GM08714 (cell line): ENCODE results near the gene DNASE1L3.
"Not testable (repeated sequence)": the region's sequence is repeated elsewhere in the genome, so short reads cannot be mapped to it uniquely, and the experiment has no call there.

ENCODE experiments used
- H3K4me3 ChIP-seq: fragments of 200-500 bp; sonication (Bioruptor generic); 2 replicates; pipeline ENCODE4 v1.5.1; 2014; ENCODE audit warnings: mild to moderate bottlenecking, low read length, inconsistent platforms
- ZNF274 ChIP-seq: IDR thresholded peaks from 2 replicates; pipeline ENCODE4 v1.6.1; 2012; ENCODE audit warnings: mild to moderate bottlenecking, low read depth, low read length

Gene DNASE1L3, protein sequence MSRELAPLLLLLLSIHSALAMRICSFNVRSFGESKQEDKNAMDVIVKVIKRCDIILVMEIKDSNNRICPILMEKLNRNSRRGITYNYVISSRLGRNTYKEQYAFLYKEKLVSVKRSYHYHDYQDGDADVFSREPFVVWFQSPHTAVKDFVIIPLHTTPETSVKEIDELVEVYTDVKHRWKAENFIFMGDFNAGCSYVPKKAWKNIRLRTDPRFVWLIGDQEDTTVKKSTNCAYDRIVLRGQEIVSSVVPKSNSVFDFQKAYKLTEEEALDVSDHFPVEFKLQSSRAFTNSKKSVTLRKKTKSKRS

DNA sequence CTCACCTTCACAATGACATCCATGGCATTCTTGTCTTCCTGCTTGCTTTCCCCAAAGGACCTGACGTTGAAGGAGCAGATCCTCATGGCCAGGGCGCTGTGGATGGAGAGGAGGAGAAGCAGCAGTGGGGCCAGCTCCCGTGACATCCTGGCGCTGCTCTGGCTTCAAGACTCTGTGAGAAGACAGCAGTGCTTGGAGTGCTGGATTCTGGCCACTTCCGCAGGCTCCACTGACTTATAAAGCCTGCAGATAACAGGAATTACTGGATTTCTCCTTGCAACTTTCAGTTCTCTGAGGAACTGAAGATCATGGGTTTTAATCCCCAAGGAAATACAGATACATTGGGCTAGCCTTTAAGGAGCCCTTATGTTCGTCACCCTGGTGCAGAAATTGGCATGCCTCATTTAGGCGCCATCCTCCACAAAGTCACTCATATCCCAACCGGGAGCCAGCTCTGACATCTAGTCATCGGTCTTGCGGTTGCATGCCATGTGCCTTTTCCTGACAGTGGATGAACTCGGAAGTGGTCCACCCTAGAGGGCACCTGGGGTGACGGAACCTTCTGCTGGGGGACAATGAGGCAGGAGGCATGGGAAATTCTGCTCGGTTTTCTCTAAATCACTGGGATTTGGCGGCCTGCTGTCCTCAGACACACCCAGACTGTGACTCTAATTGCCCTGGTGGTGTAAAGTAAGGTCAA, at the start of gene DNASE1L3:
Gene DNASE1L3 (minus strand): TSS at position 212 of the 700 bp plus-strand sequence. CDS start 66 bp downstream, at position 146.
- no peak for TF ChIP-seq ZNF274

DNA sequence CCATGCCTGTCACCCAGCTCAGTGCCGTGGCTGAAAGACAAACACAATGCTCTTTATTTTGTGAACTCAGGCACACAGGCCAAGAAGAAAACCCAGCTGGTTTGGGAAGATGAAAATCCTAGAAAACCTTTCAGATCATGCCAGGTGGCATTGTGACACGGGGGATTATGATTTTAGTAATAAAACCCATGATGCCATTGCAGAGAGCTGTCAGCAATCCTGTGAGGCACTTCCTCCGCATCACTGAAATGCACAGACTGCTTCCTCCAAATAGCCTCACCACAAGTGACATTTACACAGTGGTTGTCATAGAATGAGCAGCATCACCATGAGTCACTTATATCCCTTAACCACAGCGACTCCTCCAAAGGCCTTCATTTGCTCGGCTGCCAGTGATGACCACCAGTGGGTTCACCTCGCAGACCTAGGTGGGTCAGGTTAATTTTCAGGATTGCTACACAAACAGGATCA, 49.5 kb upstream of the DNASE1L3 start:
- H3K4me3 ChIP-seq = no peak overlapping the region

More for the DNA sequence above, at the start of gene DNASE1L3:
- H3K4me3 ChIP-seq = no peak within 1 kb of the TSS

DNA sequence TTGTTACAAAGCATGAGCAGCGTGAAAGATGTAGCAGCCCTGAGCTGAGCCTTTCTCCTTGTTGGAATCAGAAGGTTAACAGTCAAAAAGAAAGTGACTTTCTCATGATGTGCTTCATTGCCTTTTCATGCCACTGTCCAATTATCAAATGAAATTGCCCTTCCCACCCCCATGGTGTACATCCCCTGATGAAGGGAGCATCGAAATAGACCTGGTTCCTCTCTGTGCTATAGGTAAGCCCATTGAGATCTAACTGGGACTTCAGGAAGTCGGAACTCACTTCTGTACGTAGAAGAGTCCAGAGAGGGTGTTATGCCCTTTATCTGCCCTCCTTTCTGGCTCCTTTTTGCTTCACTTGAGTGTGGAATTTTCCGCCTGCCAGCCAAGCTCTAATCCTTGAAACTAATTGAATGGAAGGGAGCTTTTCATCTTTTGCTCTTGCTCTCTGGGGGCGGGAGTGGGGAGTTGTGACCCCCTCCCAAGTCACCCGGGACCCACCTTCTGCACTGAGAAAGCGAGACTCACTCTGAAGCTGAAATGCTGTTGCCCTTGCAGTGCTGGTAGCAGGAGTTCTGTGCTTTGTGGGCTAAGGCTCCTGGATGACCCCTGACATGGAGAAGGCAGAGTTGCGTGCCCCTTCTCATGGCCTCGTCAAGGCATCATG, 47.8 kb upstream of the DNASE1L3 start:
- no peak for TF ChIP-seq ZNF274
- no peak overlapping the region for H3K4me3 ChIP-seq

More for the DNA sequence above, 49.5 kb upstream of the DNASE1L3 start:
- TF ChIP-seq ZNF274 = no peak

DNA sequence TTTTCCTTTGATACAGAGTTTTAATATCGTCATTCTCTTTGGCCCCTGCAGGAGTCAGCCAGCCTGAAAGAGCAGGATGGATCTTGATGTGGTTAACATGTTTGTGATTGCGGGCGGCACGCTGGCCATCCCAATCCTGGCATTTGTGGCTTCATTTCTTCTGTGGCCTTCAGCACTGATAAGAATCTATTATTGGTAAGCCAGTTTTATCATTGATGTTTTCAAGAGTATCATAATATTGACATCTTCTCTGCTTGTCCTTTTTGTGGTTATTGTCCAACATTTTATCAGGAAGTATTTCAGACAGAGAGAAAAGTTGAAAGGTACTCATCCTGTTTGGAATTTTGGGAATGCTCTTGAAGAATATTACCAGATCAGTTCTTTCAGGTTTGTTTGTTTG, 45.7 kb upstream of the DNASE1L3 start:
- no peak for TF ChIP-seq ZNF274
- no peak overlapping the region for H3K4me3 ChIP-seq

DNA sequence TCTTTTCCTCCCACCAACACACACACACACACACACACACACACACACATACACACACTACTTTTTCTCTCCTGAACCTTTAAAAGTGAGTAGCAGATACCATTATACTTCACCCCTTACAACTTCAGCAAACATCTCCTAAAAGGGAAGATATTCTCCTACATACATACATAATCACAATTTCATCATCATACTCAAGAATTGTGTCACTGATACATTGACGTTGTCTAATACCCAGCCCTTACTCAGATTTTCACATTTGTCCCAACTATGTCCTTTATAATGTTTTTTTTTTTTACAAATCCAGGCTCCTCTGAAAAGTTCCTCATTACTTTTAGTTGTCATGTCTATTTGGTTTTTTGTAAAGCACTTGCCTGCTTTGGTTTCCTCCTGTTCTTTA, 45.3 kb upstream of the DNASE1L3 start:
- H3K4me3 ChIP-seq = no peak overlapping the region
- TF ChIP-seq ZNF274 = no peak

DNA sequence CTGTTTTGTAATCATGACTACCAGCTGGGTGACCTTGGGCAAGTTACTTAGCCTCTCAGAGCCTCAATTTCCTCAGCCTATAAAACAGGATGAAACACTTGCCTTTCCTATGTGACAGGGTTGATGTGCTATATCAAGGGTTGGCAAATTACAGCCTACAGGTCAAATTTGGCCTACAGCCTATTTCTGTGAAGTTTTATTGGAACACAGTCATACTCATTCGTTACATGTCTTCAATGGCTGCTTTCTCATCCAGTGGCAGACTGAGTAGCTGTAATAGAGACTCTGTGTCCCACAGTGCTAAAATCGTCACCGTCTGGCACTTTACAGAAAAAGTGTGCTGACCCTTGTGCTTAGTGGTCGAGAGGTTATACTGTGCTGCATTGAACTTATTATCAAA, 43.4 kb upstream of the DNASE1L3 start:
- TF ChIP-seq ZNF274 = no peak
- H3K4me3 ChIP-seq = no peak overlapping the region

DNA sequence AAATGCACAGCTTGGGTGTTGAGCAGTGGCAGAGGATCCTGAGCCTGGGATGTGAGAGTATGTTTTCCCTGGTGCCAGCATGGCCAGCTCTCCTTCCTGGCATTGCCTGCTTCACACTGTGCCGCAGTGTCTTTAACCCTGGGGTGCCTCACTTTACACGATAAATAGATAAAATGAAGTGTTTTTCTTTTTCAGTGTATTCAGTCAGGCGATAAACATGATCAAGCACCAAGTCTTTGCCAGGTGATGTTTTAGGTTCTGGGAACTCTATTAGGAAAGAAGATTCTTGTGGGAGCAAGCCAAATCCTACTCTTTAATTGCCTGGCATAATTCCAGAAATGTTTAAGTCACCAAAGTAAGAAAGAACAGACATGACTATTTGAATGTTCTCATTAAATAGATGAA, 40.9 kb upstream of the DNASE1L3 start:
- no peak for TF ChIP-seq ZNF274

DNA sequence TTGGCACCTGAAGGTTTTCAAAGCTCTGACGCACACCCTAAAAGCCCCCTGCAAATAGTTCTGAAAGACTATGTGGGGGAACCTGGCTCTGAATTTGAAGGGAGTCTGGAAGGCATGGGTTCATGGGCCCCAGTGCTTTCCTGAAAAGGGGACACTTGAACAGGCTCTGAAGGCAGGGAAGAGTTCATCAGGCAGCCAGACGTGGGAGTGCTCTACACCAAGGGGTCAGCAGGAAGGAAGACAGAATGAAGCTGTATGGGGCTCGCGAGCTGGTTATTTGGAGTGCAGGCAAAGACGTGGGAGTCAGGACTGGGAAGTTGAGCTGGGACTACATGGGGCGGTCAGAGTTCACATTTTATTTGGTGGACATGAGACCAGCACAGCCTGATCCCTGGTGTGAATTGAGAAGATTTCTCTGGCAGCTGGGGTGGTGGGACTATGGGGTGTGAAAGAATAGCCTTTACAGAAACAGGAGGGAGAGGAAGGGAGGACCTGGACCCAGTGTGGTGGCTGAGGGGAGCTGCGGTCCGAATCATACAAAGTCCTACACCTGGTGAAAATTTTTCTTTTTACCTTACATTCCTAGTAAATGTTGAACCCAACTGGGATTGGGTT, 39.4 kb upstream of the DNASE1L3 start:
- no peak for TF ChIP-seq ZNF274
- H3K4me3 ChIP-seq = no peak overlapping the region

More for the DNA sequence above, 40.9 kb upstream of the DNASE1L3 start:
- H3K4me3 ChIP-seq = no peak overlapping the region

DNA sequence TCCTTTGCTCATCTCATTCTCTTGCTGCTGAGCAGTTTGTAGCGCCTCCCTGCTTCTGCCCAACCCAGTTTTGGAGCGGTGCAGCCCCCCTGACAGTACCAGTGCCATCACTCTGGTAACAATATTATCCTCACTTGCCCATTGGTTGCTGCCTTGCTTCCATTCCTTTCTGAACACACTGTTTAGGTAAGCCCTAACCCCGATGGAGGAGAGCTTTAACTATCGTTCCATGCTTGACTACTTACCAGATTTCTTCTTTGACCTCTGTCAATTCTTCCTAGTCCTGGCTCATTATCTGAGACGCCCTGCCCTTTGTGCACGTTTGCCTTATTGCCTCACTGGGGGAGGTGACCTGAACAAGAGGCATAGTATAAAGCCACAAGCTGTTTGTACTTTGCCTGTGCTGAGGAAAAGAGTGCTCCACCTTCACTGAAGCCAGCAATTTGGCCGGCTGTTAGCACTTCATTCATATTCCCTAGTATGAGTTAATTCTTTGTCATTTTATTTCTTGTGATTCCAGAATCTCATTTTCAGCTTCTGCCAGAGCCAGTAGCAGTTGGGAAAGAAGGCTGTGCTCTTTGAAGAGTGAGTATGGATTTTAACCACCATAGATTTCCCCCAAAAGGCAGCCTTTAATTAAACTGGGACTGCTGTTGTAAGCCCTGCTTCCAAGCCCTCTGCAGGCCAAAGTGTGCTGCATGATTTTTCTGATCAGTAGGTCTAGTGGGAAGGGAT, 38.8 kb upstream of the DNASE1L3 start:
- no peak for TF ChIP-seq ZNF274
- no peak overlapping the region for H3K4me3 ChIP-seq

DNA sequence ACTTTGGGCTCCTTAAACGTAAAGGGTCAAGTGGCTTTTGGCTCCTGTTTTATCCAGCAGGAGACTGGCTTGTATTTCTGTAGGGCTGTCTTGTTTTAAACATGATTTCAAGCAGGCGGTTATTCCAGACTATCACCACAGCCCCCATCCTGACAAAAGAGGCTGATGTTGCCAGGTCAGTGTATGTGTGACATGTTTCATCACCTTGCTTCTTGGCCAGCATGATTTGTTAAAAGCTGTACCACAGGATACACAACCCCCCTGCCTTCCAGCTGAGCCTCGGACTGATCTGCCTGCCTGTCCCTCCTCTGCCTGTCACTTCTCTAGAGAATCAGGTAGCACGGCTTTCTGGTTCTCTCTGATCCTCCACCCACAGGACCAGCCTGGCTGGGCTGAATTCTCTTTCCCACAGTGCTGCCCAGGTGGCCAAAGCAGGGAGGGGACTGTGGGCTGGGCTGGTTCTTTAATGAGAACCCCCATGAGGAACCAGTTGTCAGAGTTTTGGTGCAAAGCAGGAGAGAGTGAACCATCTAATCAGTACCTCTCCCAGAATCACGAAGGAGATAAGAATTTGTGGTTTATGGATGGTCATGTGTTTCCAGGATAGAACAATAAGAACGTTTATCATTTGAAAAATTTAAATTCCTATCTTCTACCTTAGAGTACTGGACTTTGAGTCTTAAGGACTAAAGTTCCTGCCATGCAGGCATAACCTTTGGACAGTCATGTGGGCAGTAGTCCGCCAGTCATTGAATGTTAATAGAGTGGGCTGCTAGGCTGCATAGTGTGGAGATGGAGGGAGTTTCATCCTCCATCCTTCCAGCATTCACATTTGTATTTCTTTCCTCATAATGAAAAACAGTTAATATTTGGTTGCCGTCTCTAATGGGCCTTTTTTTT, 35.6 kb upstream of the DNASE1L3 start:
- TF ChIP-seq ZNF274 = no peak
- no peak overlapping the region for H3K4me3 ChIP-seq

DNA sequence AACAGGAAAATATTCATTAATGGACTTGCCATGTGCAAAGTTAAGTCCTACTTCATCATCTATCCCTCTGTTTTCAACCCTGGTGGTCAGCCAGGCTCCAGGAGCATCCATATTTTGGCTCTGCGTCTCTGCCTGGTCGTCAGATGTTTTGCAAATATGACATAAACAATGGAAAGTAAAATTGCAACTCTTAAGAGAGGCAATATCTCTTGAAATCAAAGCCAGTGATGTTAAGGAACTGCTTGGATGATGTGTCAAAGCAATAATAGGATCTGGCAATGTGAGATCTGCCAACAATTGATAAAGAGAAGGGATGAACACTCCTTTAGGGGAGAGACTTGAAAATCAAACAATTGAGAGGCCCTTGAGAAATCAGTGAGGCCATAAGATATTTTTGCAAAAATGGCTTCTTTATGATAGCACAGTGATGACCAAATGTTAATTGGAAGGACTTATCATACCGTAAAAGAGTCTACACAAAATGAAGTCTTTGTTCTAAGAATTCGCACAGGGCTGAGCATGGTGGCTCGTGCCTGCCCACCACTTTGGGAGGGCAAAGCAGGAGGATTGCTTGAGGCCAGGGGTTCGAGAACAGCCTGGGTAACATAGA, 33.3 kb upstream of the DNASE1L3 start:
- TF ChIP-seq ZNF274 = no peak
- no peak overlapping the region for H3K4me3 ChIP-seq

DNA sequence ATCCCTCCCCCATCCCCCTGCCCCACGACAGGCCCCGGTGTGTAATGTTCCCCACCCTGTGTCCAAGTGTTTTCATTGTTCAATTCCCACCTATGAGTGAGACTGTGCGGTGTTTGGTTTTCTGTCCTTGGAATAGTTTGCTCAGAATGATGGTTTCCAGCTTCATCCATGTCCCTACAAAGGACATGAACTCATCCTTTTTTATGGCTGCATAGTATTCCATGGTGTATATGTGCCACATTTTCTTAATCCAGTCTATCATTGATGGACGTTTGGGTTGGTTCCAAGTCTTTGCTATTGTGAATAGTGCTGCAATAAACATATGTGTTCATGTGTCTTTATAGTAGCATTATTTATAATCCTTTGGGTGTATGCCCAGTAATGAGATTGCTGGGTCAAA, 32.1 kb upstream of the DNASE1L3 start:
- H3K4me3 ChIP-seq = not testable (repeated sequence)

DNA sequence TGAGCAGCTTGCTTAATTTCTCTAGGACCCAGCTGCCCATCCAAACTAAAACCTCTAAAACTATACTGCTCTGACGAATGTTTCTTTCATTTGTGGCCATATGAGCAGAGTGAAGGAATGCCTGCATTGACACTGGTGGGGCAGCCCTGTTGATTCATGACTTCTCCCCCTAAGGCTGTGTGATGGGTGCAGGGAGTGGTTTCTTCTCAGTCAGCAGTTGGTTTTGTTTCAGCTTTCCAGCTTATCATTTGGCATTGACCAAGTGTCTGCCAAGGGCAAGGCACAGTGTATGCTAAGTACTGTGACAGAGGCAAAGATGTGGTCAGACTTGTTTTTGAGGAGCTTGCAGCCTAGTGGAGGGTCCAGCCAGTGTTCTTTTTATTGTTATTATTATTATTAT, 31.6 kb upstream of the DNASE1L3 start:
- H3K4me3 ChIP-seq = no peak overlapping the region
- TF ChIP-seq ZNF274 = no peak
